Stimulated activated naive CD4-positive, alpha-beta T cell (primary cell): ENCODE data around the gene IL1RAPL1.
"Not testable (repeated sequence)": the region's sequence is repeated elsewhere in the genome, so short reads cannot be mapped to it uniquely, and the experiment has no call there.

Experiments
- DNase-seq, 6 experiments: peaks; one replicate each; lab custom pipeline; 2025; lab: John Stamatoyannopoulos, UW

Gene IL1RAPL1

DNA sequence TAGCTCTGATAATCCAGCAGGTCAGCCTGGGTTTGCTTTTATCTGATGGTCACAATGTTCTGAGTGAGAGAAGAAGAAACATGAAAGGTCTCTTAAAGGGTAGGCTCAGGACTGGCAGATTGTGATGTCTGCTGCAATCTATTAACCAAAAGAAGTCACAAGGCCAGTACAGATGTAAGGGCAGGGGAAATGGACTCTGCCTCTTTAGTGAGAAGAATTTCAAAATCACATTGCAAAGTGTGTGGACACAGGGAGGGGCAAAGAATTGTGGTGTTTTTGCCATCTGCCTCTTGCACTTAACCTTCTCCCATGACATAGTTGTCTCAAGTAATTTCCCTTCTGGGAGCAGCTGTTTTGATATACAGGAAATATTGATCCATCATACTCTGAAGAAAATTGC, 40.9 kb downstream of the IL1RAPL1 start:
- no peak for DNase-seq

DNA sequence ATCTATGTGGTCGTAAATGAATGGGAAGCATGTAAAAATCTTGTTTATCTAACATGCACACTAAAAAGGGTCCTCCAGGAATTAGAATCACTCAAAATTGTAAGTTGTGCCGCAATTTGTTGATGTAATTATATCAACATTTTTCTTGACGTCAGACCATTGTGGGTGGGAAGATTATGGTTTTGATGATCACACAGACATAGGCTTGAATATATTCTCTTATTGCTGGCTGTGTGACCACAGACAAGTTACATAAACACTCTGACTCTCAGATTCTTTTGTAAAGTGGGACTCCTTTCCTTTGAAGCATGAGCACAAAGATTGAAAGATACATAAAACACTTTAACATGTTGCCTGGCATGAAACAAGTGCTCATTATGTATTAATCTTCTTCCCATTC, 51.5 kb downstream of the IL1RAPL1 start:
- DNase-seq = no peak

DNA sequence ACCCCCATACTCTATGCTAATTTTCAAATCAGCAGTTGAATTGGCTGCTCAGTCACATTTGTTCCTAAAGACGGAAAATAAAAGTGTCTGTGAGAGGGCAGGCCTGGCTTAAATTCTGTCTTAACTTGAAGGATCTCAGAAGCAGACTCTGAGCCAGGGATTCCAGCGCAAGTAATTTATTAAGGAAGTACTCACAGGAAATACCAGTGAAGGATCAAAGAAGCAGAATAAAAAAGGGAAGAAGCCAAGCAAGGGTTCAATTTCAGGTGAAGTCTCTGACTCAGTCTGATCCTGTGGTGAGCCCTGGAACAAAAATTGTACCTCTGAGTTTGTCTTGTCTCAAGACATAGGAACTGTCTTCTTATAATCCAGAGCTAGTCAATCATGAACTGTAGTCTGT, 52.2 kb downstream of the IL1RAPL1 start:
- DNase-seq = no peak

DNA sequence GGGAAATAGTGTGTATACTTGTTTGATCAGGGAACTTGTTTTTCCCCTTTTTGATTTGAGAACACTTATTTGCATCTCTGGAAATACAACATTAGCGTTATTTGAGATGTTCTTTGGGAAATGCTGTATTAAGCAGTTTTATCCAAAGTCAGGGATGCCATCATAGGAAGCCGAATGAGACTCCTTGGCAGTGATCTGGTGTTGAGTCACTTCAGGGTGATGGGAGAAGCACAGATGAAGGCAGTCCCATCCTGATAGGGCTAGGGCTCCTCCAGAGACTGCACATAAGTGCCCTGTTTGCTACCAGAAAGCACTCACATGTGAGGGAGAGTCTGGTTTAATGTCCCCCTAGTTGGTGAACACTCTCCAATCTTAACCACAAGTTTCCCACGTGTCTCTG, 62.3 kb downstream of the IL1RAPL1 start:
- no peak for DNase-seq

DNA sequence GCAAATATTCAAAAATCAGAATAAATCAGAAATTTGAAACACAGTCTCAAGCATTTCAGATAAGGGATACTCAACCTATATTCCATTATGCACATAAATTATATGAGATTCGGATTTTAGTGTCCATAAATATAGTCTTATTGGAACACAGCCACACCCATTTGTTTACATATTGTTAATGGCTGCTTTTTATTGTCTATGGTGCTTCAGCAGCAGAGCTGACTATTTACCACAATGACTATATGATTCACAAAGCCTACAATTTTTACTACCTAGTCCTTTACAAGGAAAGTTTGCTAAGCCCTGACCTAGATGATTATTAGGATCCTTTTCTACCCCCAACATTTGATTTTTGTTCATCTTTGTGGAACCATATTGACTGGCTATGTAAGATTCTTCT, 63.9 kb downstream of the IL1RAPL1 start:
- no peak for DNase-seq

DNA sequence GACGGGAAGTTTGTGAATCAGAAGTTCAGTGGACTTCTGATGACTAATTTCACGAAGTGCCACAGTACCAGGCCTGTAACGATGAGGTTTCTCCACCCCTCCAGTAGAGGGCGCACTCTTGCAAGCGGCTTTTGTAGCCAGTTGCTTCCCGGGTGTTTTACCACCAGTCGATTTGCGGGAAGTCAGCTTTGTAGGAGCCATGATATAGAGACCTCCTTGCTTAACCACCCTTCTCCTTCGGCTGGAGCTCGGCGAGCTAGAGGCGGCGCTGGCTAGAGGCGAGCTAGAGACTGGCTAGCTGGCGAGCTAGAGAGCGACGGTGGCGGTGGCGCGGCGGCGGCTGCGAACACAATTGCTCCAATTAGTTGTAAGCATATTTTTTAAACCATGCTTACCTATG, 72.0 kb downstream of the IL1RAPL1 start:
- no peak for DNase-seq

DNA sequence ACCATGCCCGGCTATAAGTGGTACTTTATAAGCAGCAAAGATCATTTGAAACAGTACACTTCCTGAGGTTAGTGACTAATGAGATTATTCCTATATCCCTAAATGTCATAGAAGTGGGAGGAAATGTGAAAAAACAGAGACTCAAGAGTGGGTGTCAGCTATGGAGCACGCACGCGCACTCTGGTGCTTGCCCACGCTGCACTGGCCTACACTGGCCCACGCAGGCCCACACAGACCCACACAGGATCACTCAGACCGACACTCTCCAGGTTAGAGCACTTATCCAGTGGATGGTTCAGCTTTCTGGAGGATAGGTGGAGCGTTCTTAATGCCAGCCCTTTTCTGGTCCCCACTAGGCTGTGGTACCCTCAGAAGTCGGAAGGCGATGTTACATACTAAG, 78.5 kb downstream of the IL1RAPL1 start:
- DNase-seq = no peak

DNA sequence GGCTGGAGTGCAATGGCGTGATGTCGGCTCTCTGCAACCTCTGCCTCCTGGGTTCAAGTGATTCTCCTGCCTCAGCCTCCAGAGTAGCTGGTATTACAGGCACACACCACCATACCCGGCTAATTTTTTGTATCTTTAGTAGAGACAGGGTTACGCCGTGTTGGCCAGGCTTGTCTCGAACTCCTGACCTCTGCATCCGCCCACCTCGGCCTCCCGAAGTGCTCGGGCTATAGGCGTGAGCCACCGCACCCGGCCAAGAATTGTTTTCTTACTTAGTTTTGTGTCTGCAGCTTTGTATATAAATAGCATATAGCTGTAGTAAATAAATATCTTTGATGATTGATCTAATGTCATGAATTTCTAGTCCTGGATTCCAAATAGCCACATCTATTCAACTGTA, 81.1 kb downstream of the IL1RAPL1 start:
- no peak for DNase-seq

DNA sequence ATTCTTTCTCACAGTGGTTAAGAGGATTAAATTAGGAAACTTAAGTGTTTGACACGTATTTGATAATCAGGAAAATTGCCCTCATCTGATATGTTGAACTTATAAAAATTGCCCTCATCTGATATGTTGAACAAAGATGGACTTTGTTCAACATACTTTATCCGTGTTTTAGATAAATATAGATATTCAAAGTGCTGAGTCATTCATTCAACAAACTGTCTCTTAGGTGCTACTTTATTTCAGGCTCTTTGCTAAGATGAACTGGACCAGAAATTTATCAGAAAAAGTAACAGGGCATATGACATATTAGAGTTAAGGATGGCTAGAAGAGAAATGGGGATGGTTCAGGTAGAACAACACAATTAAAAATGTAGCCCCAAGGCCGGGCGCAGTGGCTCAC, 81.7 kb downstream of the IL1RAPL1 start:
- no peak for DNase-seq

DNA sequence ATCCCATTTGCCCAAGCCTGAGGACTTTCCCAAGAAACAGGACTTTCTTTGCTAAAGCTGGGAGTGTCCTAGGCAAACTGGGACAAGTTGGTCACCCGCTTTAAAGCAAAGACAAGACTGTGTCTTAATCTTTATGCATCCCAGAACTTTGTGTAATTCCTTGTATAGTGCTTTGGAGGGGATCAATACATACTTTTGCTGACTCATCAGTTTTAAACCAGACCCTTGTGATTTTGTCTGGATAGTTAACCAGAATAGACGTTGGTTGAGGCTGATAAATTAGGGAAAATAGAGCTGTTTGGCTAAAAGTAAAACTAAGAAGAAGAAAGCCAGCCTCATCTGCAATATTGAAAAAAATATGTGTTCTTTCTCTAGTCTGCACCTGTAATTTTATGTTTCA, 82.8 kb downstream of the IL1RAPL1 start:
- DNase-seq = no peak

DNA sequence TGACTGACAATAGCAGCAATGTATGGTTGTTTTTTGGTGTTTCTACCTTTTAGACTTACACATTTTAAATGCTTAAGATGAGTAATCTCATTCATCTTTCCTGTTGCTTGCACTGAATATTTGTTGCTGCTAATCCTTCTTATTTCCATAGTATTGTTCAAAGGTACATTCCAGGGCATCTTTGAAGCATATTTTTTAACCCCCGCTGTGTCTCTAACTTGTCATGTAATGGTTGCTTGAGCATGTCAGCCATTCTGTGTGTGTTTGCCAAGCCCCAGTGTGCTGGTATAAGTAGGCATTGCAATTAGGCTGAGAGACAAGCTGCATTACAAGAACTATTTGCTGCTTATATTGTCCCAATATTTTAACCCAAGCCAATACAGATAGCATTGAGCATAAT, 87.9 kb downstream of the IL1RAPL1 start:
- DNase-seq = no peak

DNA sequence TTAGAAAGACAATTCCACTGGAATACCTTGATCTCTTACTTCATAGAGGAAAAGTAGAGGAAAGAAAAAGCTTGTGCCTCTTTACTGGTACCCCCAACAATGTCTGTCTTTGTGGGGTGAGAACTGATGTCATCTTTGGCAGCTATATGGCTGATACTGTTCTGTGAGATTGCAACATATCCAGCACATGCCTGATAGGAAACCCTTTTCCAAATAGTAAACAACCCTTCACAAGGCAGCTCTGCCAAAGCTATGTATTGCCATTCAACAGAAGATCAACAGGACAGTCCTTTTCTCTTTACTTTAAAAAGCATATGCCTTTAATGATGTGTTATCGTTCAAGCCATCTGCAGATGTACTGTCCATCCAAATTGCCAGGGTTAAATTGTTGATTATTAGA, 105.9 kb downstream of the IL1RAPL1 start:
- DNase-seq = no peak

DNA sequence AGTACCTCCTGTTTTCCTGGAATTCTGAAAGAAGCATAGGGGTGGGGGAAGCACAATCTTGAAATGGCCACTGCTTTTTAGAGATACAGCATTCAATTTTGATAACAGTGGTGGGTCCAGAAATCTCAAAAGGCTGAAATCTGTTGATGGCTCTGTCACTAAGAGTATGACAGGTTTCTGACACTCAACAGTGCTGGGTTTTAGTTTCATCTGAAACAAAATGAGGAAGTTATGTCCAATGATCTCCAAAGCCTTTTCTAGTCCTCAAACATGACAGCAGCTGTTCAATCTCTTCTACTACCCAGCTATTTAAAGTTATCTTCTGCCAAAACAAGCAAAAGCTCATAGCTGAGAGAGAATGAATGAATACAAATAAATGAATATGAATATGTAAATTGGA, 110.5 kb downstream of the IL1RAPL1 start:
- no peak for DNase-seq

DNA sequence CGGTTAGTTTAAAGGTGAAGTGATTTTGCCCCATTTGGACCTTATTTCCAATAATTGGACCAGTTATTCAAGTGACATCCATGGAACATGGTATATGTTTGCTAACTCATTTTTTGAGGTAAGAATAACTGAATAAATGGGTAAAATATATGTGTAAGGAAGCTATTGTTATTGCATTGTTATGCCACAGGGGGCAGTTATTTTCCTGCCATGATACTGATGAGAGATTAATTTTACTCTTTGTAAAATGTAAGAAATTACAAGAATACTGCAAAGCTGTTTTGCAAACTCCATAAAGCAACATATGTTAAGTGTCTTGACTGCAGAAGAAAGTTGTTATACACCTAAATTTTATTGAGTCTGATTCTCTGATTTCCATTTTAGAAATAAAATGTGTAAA, 114.0 kb downstream of the IL1RAPL1 start:
- DNase-seq = no peak

DNA sequence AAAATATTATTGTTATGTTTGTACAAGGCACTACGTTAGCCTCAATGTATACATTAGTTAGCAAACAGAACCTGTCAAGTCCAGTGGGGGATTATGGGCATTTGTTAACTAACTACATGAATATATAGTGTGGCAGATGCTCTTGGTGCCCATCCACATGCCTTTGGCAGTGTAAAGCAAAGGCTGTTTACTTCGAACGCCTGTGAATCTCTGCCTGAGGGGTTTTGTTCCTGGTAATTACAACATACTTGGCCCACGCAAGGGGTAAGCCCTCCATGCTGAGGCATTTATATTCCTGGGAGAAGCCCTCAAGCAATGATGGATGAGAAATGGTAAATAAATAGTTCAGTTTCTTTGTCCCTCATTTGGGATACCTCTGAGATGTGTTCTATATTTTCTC, 119.7 kb downstream of the IL1RAPL1 start:
- no peak for DNase-seq

DNA sequence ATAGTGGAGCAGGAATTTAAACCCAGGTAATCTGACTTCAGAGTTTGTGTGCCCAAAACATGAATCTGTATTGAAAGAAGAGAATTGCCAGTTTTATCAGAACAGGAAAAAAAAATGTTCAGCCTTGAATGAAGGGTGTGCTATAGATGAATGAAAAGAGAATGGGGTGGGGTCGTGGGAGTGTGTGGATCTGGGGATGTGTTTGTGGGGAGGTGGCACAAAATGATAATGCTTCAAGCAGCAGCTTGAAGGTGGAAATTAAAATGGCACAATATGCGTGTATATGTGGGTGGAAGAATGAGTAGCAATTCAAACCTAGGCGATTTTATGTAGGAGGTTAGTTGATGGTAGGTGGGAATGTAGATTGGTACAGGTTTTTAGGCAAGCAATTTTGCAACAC, 122.2 kb downstream of the IL1RAPL1 start:
- no peak for DNase-seq

DNA sequence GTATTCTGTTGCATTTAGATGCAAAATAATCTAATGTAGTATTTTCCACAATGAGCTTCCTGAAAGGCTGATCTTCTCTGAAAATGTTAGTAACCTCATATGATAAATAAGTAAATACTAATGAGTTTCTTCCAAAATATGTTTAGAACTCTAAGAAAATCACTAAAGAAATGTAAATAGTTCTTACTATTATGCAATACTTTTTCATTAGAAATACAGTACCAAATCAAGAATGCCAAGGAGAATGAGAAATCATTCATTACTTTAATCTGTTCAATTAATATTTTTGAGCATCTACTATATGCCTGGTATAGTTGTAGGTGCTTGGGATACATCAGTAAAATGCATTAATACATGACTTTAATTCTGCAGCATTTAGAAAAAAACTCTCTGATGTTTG, 130.6 kb downstream of the IL1RAPL1 start:
- DNase-seq = no peak

DNA sequence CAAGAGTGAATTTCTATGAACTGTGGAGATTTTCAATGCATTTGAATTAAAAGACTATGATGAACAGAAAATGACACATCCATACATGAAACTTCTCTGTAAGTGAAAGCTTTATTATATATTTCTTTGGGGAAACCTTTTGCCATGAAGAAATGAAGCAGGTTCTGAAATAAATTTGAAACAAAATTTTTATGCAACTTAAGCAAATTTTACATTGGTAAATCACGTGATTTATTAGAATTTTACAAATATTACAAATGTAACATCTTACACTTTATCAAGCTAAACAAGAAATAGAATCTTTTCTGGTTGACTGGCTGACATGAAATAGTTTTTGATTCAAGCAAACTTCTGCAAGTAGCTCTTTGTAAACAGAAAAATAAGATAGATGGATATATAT, 131.2 kb downstream of the IL1RAPL1 start:
- no peak for DNase-seq

DNA sequence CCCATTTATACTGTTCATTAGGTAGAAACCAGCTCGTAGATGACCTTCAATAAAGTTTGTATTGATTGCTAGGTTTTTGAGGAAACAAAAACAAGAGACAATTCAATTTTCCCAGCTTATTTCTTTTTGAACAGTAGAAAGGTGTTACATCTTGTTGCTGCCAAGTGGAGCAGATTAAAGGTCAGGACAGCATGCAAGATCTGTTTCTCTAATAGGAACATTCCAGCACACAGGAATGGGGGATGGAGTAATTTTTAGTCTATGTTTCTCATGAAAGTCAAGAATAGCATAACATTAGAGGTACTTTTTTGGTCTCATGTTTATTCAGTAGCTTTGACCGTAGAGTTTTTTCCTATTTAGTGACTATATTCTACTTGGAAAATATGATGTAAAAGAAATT, 132.4 kb downstream of the IL1RAPL1 start:
- DNase-seq = no peak

DNA sequence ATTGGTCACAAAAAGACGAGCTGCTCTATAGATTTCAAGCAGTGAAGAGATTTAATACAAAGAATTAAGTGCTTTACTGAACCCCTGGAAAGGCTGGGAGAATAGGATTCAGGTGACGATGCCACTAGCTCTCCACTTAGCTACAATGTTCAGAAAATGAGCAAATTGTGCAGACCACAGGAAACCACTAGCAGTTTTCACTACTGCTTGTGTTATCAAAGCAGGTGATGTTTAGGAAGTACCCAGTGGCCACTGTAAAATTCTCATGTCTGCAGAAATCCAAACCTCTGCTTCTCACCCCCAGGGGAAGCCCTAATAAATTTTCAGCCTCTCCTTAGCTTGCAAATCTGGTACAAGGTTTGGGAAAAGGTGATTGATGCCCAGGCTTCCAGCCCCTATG, 165.1 kb downstream of the IL1RAPL1 start:
- DNase-seq = no peak

DNA sequence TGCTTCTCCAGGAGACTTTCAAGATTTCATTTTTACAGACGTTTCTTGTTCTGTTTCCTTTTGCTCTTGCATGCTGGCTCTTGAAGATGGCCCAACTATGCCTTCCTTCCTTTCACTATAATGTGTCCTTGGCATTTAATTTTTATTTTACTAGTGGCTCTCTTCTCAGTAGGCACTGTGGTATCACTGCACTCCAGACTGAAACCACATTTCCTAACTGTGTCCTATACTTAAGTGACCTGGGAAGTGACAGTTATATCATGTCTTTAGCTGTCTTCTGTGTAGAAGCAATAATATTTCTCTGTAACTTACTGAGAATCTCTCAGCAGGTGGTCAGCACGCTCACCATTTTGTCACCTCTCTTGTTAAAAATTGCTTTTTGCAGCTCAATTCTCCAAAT, 168.9 kb downstream of the IL1RAPL1 start:
- DNase-seq = no peak

DNA sequence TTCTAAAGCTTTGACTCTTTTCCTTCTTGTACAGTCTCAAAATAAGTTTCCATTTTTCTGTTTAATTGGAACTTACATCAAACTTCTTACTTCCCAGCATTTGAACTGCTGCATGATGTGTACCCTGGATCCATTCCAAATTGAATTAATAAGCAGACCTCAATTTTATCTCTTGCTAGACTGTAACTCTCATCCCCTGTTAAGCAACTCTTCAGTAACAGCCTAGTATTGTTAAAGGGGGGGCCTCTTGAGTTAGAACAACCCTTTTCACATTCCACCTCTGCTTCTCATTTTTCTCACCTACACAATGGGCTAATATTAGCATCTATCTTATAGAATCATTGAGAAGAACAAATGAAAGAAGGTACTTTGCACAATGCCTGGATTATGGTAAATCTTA, 169.4 kb downstream of the IL1RAPL1 start:
- DNase-seq = no peak

DNA sequence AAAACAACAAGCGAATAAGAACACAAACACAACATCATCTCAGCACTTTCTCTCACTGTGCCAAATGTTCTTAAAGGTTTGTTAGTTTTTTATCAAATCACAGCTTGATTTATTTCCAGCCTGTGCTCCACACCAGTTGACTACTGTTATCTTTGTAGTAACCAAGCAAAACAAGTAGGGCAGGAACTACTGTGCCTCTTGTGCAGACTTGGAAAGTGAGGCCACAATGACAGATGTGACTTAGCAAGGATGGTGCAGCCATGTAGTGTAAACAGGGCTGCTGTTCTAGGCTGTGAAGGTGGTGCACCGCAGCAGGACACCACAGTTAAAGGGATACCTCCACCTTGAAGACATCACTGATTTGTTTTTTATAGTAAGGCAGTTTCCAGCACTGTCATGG, 170.0 kb downstream of the IL1RAPL1 start:
- no peak for DNase-seq

DNA sequence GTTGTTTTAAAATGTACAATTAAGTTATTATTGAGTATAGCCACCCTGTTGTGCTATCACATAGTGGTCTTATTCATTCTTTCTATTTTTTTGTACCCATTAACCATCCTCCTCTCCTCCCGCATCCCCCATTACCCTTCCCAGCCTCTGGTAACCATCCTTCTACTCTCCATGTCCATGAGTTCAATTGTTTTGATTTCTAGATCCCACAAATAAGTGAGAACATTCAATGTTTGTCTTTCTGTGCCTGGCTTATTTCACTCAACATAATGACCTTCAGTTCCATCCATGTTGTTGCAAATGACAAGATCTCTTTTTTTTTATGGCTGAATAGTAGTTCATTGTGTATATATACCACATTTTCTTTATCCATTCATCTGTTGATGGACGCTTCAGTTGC, 179.3 kb downstream of the IL1RAPL1 start:
- DNase-seq = not testable (repeated sequence)

DNA sequence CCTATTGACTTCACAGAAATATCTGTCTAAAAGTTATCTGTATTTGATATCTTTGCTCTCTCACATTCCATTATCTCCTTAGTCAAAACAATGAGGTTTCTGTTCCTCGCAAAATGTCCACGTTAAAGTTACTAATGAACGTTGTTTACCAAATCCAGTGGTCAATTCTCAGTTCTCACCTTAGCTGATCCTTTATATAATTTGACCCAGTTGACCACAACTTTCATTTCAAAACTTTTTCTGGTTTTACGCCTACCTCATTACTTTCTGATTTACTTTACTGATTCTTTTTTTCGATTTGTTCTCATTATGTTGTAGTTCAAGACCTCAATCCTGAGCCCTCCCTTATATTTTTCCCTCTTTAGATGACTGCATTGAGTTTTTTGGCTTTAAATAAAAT, 186.6 kb downstream of the IL1RAPL1 start:
- no peak for DNase-seq
